NOMO-1 (cell line): ENCODE measurements around the gene CNR2.
"Not testable (repeated sequence)": the region's sequence is repeated elsewhere in the genome, so short reads cannot be mapped to it uniquely, and the experiment has no call there.

Experiments
- DNase-seq, 2 experiments: peaks; one replicate each; lab custom pipeline; 2025; ENCODE audit not compliant: unreplicated experiment in 2 of 2; lab: John Stamatoyannopoulos, UW

The CNR2 gene

GRCh38 chr1:23889074-23889473 lies 24.1 kb downstream of the CNR2 start:
- DNase-seq = no peak

DNA sequence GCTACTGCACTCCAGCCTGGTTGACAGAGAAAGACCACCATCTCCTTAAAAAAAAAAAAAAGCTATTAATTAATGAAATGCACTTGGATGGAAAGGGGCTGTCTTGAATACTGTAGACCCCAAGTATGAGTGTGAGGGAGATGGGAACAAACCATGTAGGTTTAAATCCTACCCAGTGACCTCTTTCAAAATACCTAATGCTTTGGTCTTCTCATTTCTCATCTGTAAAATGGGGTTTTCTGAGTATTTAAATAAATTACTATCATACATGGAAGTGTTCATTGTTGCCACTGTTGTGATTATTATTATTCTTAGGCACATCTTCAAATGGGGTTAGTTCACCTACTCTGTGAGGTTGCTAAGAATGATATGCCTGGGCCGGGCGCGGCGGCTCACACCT lies 27.9 kb downstream of the CNR2 start:
- DNase-seq = no peak

DNA sequence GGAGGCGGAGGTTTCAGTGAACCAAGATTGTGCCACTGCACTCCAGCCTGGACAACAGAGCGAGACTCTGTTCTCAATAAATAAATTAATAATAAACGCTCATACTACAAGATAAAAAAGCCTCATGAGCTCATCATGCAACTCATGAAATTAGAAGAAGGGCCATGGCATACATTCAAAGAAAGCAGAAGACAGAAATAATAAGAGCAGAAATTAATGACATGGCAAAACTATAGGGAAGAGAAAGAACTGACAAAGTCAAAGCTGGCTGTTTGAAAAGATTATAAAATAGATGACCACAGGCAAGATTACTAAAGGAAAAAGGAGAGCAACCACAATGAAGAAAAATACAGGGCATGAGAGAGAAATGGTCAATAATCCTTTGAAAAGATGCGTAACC lies 30.4 kb downstream of the CNR2 start:
- DNase-seq = no peak

- no peak for DNase-seq
Measured at GRCh38 chr1:23879809-23880208, 33.4 kb downstream of the CNR2 start.

GRCh38 chr1:23878668-23879067 lies 34.5 kb downstream of the CNR2 start:
- no peak for DNase-seq

GRCh38 chr1:23875382-23875781 lies 37.8 kb downstream of the CNR2 start:
- DNase-seq = no peak

DNA sequence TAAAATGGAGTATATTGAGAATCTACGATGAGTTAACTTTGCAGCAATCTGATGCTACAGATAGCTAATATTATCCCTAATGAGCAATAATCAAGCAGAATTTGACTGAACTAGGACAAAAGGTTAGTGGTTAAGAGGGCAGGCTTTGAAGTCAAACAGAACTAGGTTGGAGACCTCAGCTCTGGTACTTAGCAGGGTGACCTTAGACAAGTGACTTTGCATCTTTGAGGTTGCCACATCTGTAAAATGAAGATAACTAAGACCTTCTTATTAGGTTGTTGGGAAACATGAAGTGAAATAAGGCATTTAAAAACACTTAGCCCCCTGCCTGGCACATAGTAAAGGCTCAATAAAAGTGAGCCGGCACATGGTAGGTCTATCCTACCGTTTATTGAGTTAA lies 40.7 kb downstream of the CNR2 start:
- DNase-seq = no peak

DNA sequence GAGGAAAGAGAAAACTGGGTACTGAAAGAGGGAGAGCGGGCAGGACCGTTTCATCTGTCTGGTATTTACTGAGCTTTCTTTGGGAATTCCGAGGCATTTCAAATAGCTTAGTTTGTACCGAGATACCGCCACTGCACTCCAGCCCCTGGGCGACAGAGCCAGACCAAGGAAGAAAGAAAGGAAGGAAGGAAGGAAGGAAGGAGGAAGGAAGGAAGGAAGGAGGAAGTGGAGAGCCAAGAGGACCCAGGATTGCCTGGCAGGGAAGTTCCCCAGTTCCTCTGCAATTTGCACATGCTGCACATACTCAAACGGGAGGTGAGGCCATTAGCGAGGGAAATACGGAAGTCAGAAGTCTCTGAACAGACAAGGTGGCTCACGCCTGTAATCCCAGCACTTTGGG lies 44.1 kb downstream of the CNR2 start:
- peak; percentile 32 to 37 for DNase-seq

GRCh38 chr1:23868557-23869016 lies 44.6 kb downstream of the CNR2 start:
- DNase-seq = no peak

GRCh38 chr1:23867895-23868556 lies 45.1 kb downstream of the CNR2 start, which contains the start of gene FUCA1:
Gene FUCA1, minus strand, starts transcription at chr1:23868290. Its CDS starts 4 bp downstream, at chr1:23868286.
- DNase-seq = peak; percentile 93 to 96

DNA sequence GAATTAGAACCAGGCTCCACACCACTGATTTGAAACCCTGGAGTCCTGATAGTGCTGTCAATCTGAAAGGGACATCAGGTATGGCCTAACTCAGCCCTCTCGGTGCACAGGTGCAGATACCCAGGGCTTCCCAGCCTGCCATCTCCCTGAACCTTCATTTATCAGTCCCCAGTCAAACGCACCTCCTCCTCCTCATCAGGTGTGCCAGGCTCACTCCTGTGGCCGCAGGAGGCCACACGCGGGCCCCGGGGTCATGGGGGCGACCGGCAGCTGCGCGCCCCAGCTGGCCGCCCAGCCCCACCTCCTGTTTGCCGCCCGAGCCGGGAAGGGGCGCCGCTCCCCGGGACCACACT lies 45.6 kb downstream of the CNR2 start:
- no peak for DNase-seq

DNA sequence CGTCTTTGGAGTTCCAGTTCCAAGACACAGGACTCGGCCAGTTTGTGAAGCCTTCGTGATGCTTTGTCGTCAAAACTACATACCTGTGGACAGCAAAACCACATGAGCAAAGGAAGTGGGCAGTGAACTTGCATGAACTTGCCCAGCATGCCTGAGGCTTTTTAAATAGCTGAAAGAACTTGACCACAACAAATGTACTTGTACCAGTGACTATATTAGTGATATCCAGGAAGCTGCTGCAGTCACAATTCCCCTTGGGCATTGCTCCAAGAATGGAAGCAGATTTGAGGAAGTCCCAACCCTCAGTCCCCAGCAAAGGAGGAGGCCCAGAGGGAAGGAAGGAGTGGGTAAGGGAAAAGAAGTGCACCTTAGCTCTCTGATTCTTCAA lies 47.6 kb downstream of the CNR2 start:
- DNase-seq = peak in 1 of 2 experiments; percentile 16

- DNase-seq = no peak
Measured at GRCh38 chr1:23864801-23865542, 48.2 kb downstream of the CNR2 start.

- DNase-seq = no peak
Measured at GRCh38 chr1:23862640-23863039, 50.5 kb downstream of the CNR2 start.

- DNase-seq = no peak
Measured at GRCh38 chr1:23854568-23854967, 58.6 kb downstream of the CNR2 start.

DNA sequence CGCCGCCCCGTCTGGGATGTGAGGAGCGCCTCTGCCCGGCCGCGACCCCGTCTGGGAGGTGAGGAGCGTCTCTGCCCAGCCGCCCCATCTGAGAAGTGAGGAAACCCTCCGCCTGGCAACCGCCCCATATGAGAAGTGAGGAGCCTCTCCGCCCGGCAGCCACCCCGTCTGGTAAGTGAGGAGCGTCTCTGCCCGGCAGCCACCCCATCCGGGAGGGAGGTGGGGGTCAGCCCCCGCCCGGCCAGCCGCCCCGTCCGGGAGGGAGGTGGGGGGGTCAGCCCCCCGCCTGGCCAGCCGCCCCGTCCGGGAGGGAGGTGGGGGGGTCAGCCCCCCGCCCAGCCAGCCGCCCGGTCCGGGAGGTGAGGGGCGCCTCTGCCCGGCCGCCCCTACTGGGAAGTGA lies 60.0 kb downstream of the CNR2 start:
- DNase-seq = not testable (repeated sequence)

GRCh38 chr1:23851406-23851805 lies 61.8 kb downstream of the CNR2 start:
- DNase-seq = not testable (repeated sequence)

- DNase-seq = no peak
Measured at GRCh38 chr1:23848673-23849616, 64.2 kb downstream of the CNR2 start.

GRCh38 chr1:23847482-23848095 lies 65.6 kb downstream of the CNR2 start:
- not testable (repeated sequence) for DNase-seq

GRCh38 chr1:23845163-23845562 lies 68.0 kb downstream of the CNR2 start:
- no peak for DNase-seq

GRCh38 chr1:23843644-23844043 lies 69.5 kb downstream of the CNR2 start:
- DNase-seq = no peak
